ENCODE measurements around the gene KIR3DL2.

GRCh38 chr19:54906819-54907218 is 56.6 kb downstream of the KIR3DL2 start:
- TF ChIP-seq EZH2 (IDR thresholded peaks at IDR 0.05; ENCODE audit: borderline replicate concordance, low read depth, low read length, poor library complexity, severe bottlenecking) = no peak
- TF ChIP-seq CTCF (conservative IDR thresholded peaks at IDR 0.05; ENCODE audit: low read depth, low read length) = no peak

All from A673 (cell line).